GM12891 (cell line): ENCODE results near the gene LRCH3.
A peak's percentile ranks its signal among the peaks of the same experiment; 100 is the strongest.

Experiments
- DNase-seq: peaks from one replicate; pipeline ENCODE4 v3.0.0; 2011; ENCODE audit warnings: low spot score; ENCODE audit not compliant: insufficient read length
- FAIRE-seq: peaks from 2 replicates; lab custom pipeline; 2011; peaks lifted over from hg19 to GRCh38; lab: Jason Lieb, UNC
- PAX5 ChIP-seq: IDR thresholded peaks from 2 replicates; pipeline ENCODE4 v1.6.1; 2011; ENCODE audit warnings: low read length, moderate library complexity, mild to moderate bottlenecking; ENCODE audit not compliant: insufficient read depth, severe bottlenecking
- POLR2A ChIP-seq: IDR thresholded peaks from 2 replicates; pipeline ENCODE4 v1.6.1; 2011; ENCODE audit warnings: low read depth, low read length, control low read depth
- POLR2AphosphoS5 ChIP-seq: IDR thresholded peaks from 2 replicates; pipeline ENCODE4 v1.6.1; 2011; ENCODE audit warnings: low read depth, low read length, control low read depth
- POU2F2 ChIP-seq: IDR thresholded peaks from 2 replicates; pipeline ENCODE4 v1.6.1; 2011; ENCODE audit warnings: low read depth, mild to moderate bottlenecking, control low read depth, low read length, moderate library complexity
- SPI1 ChIP-seq: IDR thresholded peaks from 2 replicates; pipeline ENCODE4 v1.6.1; 2011; ENCODE audit warnings: low read depth, low read length, control low read depth
- TAF1 ChIP-seq: IDR thresholded peaks from 2 replicates; pipeline ENCODE4 v1.6.1; 2011; ENCODE audit warnings: low read depth, low read length, control low read depth

Gene LRCH3

DNA sequence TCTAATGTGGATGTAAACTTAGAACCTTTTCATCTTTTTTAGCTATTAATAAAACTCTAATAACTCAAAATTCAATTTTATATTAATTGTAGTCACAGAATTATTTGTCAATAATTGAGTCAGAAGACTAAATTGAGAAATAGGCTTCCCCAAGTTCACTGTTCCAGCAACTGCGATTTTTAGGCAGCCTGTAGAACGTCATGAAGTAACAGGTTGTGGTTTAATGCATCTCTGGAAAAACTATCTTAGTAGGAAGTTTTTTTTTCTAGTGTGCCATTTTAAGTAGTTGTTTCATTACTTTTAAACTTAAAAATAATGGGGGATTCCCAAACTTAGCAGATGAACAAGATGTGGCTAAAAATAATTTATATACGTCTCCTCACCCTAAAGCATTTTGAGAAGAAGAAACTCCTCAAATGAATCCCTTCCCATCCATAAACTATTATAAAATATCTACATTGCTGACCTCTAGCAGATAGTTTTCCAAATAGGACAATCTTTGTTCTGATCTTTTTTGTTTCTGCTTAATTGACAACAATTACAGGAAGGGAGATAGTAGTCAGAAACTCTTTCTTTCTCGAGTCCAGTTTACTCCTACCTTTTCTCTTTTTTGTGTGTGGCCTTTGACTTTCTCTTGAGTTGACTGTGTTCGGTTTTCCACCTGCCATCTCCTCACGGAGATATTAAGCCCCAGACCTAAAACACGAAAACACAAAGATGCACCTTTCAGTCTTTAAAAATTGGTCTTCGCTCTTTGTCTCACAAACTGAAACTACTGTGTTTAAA lies 43.1 kb downstream of the LRCH3 start:
- FAIRE-seq (peak; percentile 65), DNase-seq (no peak)
- TF ChIP-seq TAF1: no peak
- TF ChIP-seq POLR2A: no peak
- TF ChIP-seq POLR2AphosphoS5: no peak
- no peak for TF ChIP-seq PAX5
- no peak for TF ChIP-seq POU2F2
- TF ChIP-seq SPI1: no peak

DNA sequence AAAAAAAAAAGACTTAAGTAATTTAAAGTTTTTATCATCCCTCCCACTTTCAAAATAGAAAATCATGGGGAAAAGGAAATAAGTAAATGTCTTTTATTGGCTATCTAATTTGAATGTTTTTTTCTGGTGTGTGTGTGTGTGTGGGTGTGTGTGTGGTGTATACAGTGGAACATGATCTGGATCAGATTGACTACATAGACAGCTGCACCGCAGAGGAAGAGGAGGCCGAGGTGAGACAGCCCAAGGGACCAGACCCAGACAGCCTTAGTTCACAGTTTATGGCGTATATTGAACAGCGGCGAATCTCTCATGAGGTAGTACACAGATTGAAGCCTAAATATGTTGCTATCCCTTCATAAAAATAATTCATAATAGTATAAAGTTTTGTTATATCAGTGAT lies 44.5 kb downstream of the LRCH3 start:
- no peak for DNase-seq
- TF ChIP-seq POU2F2: no peak
- no peak for TF ChIP-seq SPI1
- peak; percentile 62; the same call in 1 of the 2 replicates for TF ChIP-seq POLR2A
- no peak for TF ChIP-seq TAF1
- TF ChIP-seq PAX5: no peak
- TF ChIP-seq POLR2AphosphoS5: peak; percentile 23; the same call in 1 of the 2 replicates
- peak; percentile 88 for FAIRE-seq

GRCh38 chr3:197836244-197836643 lies 45.2 kb downstream of the LRCH3 start:
- DNase-seq: no peak
- no peak for FAIRE-seq

GRCh38 chr3:197837282-197837681 lies 46.2 kb downstream of the LRCH3 start:
- no peak for FAIRE-seq

More at GRCh38 chr3:197836244-197836643, 45.2 kb downstream of the LRCH3 start:
- TF ChIP-seq POLR2AphosphoS5 (no peak), POLR2A (no peak), SPI1 (no peak), PAX5 (no peak), TAF1 (no peak), POU2F2 (no peak)

GRCh38 chr3:197841789-197842188 lies 50.7 kb downstream of the LRCH3 start:
- FAIRE-seq: no peak
- no peak for DNase-seq
- TF ChIP-seq POLR2A (no peak), PAX5 (no peak), TAF1 (no peak), POLR2AphosphoS5 (no peak), SPI1 (no peak), POU2F2 (no peak)

More at GRCh38 chr3:197837282-197837681, 46.2 kb downstream of the LRCH3 start:
- TF ChIP-seq POU2F2: no peak
- TF ChIP-seq SPI1: no peak
- TF ChIP-seq POLR2AphosphoS5: no peak
- TF ChIP-seq PAX5: no peak
- TF ChIP-seq POLR2A: no peak
- TF ChIP-seq TAF1: no peak
- DNase-seq: no peak

DNA sequence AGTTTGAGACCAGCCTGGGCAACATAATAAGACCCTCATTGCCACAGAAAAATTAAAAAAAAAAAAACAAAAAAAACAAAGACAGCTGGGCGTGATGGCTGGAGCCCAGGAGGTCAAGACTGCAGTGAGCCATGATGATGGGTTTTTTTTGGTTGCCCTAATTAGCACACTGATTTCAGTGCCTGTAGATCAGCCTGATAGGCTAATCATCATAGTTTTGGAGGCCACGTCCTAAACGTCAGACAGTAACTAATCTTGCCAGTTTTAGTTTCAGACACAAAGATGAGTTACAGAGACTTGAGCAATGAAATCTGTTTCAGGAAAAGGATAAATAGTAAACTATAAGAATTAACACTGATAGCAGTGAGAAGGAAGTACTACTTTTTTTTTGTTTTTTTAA lies 55.4 kb downstream of the LRCH3 start:
- DNase-seq: no peak
- FAIRE-seq: no peak
- TF ChIP-seq TAF1: no peak

- DNase-seq (peak; percentile 45), FAIRE-seq (peak; percentile 92)
- TF ChIP-seq SPI1 (peak; percentile 83), TAF1 (no peak), POU2F2 (no peak), POLR2AphosphoS5 (no peak), POLR2A (no peak), PAX5 (no peak)
Observed at GRCh38 chr3:197847866-197848401, 56.9 kb downstream of the LRCH3 start.

GRCh38 chr3:197854596-197855343 lies 63.7 kb downstream of the LRCH3 start:
- TF ChIP-seq POU2F2: no peak
- TF ChIP-seq TAF1: no peak
- no peak for TF ChIP-seq POLR2A
- TF ChIP-seq SPI1: no peak
- DNase-seq (no peak), FAIRE-seq (no peak)

DNA sequence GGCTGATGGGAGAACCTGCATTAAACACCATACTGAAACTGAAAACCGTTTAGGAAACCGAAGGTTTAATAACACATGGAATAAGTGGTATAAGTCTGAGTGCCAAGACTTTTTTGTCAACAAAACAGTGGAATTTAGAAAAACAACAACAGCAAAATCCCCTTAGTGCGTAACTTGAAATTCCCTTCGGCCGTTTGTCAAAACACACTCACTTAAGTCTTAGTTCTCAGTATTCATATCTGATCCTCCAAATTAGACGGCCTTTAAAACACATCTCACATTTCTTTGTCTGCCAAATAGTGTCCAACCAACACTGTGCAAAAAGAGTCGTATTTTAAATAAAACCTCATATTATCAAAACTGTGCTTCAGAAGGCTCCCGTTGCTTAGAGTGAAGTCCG lies 64.5 kb downstream of the LRCH3 start:
- FAIRE-seq (no peak), DNase-seq (no peak)
- TF ChIP-seq SPI1 (no peak), TAF1 (no peak), POLR2AphosphoS5 (no peak), POLR2A (no peak), POU2F2 (no peak), PAX5 (no peak)
